KMS-11 (cell line): ENCODE results near the gene UGT1A7.
"Not testable (repeated sequence)": the region's sequence is repeated elsewhere in the genome, so short reads cannot be mapped to it uniquely, and the experiment has no call there.

Experiments used
- H2AFZ ChIP-seq: fragments of 200-600 bp; sonication (generic); 2 replicates; pipeline ENCODE4 v1.6.1; 2016; ENCODE audit warnings: antibody characterized with exemption, mixed run types, low read depth
- H3K27ac ChIP-seq: fragments of 200-600 bp; sonication (generic); 2 replicates; pipeline ENCODE4 v1.6.1; 2016; ENCODE audit warnings: mild to moderate bottlenecking, mixed run types
- H3K27me3 ChIP-seq: fragments of 200-600 bp; sonication (generic); 2 replicates; pipeline ENCODE4 v1.6.1; 2017; ENCODE audit warnings: mild to moderate bottlenecking, low read depth, mixed run types, moderate library complexity; ENCODE audit not compliant: insufficient read depth
- H3K36me3 ChIP-seq: fragments of 200-600 bp; sonication (generic); 2 replicates; pipeline ENCODE4 v1.6.1; 2017; ENCODE audit warnings: mild to moderate bottlenecking, mixed run types; ENCODE audit not compliant: insufficient read depth
- H3K4me1 ChIP-seq: fragments of 200-600 bp; sonication (generic); 2 replicates; pipeline ENCODE4 v1.6.1; 2016; ENCODE audit warnings: mild to moderate bottlenecking, low read depth, mixed run types; ENCODE audit not compliant: poor library complexity, severe bottlenecking
- H3K4me2 ChIP-seq: fragments of 200-600 bp; sonication (generic); 2 replicates; pipeline ENCODE4 v1.7.0; 2016; ENCODE audit warnings: mild to moderate bottlenecking, mixed run types
- H3K4me3 ChIP-seq: fragments of 200-600 bp; sonication (generic); IDR thresholded peaks from 2 replicates; pipeline ENCODE4 v1.6.1; 2017; ENCODE audit warnings: low read depth, low read length, mixed read lengths; ENCODE audit not compliant: insufficient read depth
- H3K79me2 ChIP-seq: fragments of 200-600 bp; sonication (generic); 2 replicates; pipeline ENCODE4 v1.6.1; 2016; ENCODE audit warnings: low read depth, mixed run types; ENCODE audit not compliant: insufficient read depth
- H3K9ac ChIP-seq: fragments of 200-600 bp; sonication (generic); 2 replicates; pipeline ENCODE4 v1.6.1; 2016; ENCODE audit warnings: mild to moderate bottlenecking, mixed run types
- H4K20me1 ChIP-seq: fragments of 200-600 bp; sonication (generic); 2 replicates; pipeline ENCODE4 v1.6.1; 2016; ENCODE audit warnings: mild to moderate bottlenecking, mixed run types; ENCODE audit not compliant: insufficient read depth
- CTCF ChIP-seq: fragments of 200-600 bp; sonication (generic); conservative IDR thresholded peaks from 2 replicates; pipeline ENCODE4 v1.6.1; 2017; ENCODE audit warnings: low read depth, mild to moderate bottlenecking, antibody characterized with exemption, low read length, moderate library complexity, mixed read lengths

UGT1A7 gene

GRCh38 chr2:233743464-233744259, 62.0 kb downstream of the UGT1A7 start:
- H3K36me3 ChIP-seq = no peaks in the 10 kb centered on the region
- H3K4me1 ChIP-seq = no peaks in the 10 kb centered on the region
- no peaks in the 10 kb centered on the region for H4K20me1 ChIP-seq
- no peak overlapping the region for H2AFZ ChIP-seq
- H3K9ac ChIP-seq = no peak overlapping the region
- no peak for TF ChIP-seq CTCF
- no peak overlapping the region for H3K4me2 ChIP-seq
- no peaks in the 10 kb centered on the region for H3K79me2 ChIP-seq
- H3K27ac ChIP-seq = no peak overlapping the region
- no peak overlapping the region for H3K4me3 ChIP-seq
- no peaks in the 10 kb centered on the region for H3K27me3 ChIP-seq

- Histone ChIP-seq H3K4me2 (no peak overlapping the region), H3K27ac (no peak overlapping the region), H3K79me2 (no peaks in the 10 kb centered on the region), H3K4me1 (no peaks in the 10 kb centered on the region), H3K36me3 (no peaks in the 10 kb centered on the region), H3K9ac (no peak overlapping the region), H3K4me3 (no peak overlapping the region), H4K20me1 (no peaks in the 10 kb centered on the region), H3K27me3 (no peaks in the 10 kb centered on the region), H2AFZ (no peak overlapping the region)
- no peak for TF ChIP-seq CTCF
These were observed 63.5 kb downstream of the UGT1A7 start for GRCh38 chr2:233745073-233745755.

- H3K27ac ChIP-seq, H3K27me3 ChIP-seq, H3K4me3 ChIP-seq, H4K20me1 ChIP-seq, H3K36me3 ChIP-seq, H3K4me2 ChIP-seq, H3K9ac ChIP-seq, H3K4me1 ChIP-seq, H2AFZ ChIP-seq, H3K79me2 ChIP-seq: not testable (repeated sequence)
These were observed 64.1 kb downstream of the UGT1A7 start for GRCh38 chr2:233745838-233746237.

GRCh38 chr2:233746475-233747282, 65.0 kb downstream of the UGT1A7 start:
- Histone ChIP-seq H3K36me3 (no peaks in the 10 kb centered on the region), H2AFZ (no peak overlapping the region), H3K4me2 (no peak overlapping the region), H3K4me1 (no peaks in the 10 kb centered on the region), H4K20me1 (no peaks in the 10 kb centered on the region), H3K4me3 (no peak overlapping the region), H3K27ac (no peak overlapping the region), H3K9ac (no peak overlapping the region), H3K79me2 (no peaks in the 10 kb centered on the region), H3K27me3 (no peaks in the 10 kb centered on the region)
- no peak for TF ChIP-seq CTCF
